GM04503 (cell line): ENCODE measurements around the gene PPFIA3.
"Not testable (repeated sequence)": the region's sequence is repeated elsewhere in the genome, so short reads cannot be mapped to it uniquely, and the experiment has no call there.

Source experiments
- DNase-seq: peaks from one replicate; pipeline ENCODE4 v3.0.0-alpha.2; 2012; ENCODE audit warnings: low read depth

The PPFIA3 gene

DNA sequence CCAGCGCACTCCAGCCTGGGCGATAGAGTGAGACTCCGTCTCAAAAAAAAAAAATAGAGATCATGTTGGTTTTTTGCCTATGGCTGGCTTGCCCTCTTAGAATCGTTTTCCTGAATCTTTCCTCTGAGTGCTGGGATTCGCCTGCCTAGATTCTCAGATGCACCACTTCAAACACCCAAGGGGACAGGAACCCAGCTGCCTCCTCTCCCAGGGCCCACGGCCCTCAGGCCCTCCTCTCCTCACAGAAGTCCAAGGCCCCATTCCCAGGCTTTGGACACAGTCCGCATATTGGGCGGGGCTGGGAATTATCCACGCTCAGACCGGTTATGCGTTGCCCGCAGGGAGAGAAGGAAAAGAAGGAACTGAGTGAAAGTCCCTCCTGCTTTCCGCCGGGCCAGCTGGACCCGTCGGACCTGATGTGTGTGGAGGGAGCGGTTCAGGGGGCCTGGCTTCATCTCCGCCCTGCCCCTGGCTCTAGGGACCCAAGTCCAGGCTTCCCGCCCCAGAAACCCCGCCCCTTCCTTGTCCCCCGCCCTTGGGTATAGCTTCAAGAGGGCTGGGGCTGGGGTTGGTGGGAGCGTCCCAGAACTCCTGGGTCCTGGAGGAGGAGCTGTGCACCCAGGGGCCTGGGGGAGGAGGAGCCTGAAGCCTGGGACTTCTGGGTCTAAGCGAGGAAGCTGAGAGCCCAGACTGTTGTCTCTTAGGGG, 5.8 kb downstream of the PPFIA3 start:
- no peak for DNase-seq

DNA sequence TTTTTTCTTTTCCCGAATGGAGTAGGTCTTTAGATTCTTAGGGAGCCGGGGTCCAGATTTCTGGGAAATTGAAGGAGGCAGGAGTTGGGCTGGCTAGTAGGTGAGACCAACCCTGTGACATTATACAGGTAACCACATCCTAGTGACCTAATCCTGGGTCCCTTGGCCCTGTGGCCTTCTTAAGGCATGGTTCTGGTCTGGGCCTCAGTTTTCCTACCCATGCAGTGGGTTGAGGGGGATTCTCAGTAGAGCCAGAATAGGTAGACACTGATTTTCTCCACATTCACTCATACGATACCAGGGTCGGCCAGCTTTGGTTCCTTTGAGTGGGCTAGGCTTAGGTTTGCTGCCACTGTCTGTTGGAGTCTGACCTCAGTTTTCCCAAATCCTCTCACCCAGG, 7.2 kb downstream of the PPFIA3 start:
- DNase-seq, result no peak

DNA sequence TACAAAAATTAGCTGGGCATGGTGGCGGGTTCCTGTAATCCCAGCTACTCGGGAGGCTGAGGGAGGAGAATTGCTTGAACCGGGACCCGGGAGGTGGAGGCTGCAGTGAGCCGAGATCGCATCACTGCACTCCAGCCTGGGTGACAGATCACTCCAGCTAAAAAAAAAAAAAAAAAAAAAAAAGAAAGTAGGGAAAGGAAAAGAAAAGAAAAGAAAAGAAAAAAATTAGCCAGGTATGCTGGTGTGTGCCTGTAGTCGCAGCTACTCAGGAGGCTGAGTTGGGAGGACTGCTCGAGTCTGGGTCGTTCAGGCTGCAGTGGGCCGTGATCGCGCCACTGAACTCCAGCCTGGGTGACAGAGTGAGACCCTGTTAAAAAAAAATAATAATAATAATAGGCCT, 7.9 kb downstream of the PPFIA3 start:
- not testable (repeated sequence) for DNase-seq

DNA sequence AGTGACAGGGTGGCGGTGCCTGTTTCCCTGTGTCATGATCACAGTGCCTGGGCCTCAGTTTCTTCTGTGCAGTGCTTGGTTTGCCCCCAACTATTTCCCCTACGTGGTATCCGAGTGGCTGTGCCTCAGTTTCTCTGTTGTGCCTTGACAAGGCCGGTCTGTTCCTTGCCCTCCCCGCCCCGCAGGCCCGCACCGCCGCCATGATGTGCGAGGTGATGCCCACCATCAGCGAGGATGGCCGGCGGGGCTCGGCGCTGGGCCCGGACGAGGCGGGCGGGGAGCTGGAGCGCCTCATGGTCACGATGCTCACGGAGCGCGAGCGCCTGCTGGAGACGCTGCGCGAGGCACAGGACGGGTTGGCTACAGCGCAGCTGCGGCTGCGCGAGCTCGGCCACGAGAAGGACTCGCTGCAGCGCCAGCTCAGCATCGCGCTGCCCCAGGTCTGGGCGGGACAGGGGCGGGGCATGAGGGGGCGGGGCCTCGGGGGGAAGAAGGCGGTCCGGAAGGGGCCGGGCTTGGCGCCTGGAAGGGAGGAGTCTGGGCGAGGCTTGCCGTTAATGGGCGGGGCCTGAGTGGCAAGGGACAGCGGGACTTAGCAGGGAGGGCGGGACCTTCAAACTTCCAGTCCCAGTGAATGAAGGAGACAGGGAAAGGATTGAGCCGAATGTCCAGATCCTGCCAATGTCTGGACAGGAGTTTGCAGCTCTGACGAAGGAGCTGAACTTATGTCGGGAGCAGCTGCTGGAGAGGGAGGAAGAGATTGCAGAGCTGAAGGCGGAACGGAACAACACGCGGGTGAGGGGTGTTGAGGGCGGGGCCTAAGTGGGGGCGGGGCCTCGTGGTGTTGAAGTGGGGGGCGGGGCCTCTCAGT, 8.6 kb downstream of the PPFIA3 start:
- DNase-seq, result peak; percentile 65

DNA sequence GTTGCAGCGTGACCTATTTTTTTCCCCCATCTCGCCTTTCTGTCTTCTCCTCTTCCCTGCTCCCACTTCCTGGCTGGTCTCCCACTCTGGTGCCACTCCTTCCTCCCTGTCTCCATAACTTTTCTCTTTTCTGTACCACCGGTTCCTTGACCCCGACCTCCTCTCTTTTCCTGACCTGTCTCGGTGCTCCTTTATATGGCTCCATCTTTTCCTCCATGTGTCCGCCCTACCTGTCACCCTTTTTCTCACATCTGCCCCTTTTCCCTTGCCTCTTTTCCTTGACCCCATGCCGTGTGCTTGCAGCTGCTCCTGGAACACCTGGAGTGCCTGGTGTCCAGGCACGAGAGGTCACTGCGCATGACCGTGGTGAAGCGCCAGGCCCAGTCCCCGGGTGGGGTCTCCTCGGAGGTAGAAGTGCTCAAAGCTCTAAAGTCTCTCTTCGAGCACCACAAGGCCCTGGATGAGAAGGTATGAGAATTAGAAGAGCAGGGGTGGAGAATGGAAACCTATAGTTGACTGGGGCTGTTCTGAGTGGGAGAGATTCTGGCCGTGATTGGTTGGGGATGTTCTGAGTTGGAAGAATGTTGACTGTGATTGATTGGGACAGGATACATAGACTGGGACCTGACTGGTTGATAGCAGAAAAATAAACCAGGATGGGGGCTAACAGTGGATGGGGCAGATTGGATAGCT, 9.3 kb downstream of the PPFIA3 start:
- DNase-seq, result no peak

DNA sequence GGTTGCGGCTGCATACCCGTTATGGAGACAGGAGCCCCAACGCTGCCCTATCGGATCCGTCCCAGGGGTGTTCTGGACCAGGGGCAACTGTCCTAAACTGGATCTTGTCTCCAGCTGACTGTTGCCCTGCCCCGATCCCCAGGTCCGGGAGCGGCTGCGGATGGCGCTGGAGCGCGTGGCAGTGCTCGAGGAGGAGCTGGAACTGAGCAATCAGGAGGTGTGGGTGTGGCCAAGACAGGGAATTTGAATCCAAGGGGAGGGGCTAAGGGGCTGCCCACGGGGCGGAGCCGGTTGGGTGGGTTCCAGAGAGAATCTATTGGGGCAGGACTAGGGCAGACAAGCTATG, 9.9 kb downstream of the PPFIA3 start:
- DNase-seq, result no peak

DNA sequence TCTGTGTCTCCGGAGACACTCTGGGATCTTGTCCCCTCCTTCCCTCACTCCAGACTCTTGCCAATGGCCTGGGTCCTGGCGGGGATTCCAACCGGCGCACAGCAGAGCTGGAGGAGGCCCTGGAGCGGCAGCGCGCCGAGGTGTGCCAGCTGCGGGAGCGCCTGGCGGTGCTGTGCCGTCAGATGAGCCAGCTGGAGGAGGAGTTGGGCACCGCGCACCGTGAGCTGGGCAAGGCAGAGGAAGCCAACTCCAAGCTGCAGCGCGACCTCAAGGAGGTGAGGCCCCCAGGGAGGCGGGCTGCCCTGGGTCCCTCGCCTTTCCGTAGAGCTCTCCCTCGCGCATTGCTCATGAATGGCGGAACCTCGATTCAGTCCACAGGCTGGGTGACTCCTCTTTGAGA, 11.0 kb downstream of the PPFIA3 start:
- no peak for DNase-seq

DNA sequence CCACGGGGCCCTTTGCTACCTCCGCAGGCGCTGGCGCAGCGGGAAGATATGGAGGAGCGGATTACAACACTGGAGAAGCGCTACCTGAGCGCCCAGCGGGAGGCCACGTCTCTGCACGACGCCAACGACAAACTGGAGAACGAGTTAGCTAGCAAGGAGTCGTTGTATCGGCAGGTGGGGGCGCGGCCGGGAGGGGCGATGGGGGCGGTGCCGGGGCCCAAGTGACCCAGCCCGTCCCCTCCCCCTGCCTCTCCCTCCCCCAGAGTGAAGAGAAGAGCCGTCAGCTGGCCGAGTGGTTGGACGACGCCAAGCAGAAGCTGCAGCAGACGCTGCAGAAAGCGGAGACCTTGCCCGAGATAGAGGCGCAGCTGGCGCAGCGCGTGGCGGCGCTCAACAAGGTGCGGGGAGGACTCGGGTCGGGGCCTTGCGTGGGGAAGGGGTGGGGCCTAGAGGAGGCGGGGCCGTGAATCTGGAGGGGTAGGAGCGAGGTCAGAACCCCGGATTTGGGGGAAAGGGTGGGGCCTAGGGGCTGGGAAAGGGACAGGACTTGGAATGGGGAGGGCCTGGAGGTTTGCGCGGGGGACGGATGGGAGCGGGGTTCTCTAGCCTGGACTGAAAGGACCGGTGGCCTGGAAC, 13.7 kb downstream of the PPFIA3 start:
- DNase-seq, result no peak

DNA sequence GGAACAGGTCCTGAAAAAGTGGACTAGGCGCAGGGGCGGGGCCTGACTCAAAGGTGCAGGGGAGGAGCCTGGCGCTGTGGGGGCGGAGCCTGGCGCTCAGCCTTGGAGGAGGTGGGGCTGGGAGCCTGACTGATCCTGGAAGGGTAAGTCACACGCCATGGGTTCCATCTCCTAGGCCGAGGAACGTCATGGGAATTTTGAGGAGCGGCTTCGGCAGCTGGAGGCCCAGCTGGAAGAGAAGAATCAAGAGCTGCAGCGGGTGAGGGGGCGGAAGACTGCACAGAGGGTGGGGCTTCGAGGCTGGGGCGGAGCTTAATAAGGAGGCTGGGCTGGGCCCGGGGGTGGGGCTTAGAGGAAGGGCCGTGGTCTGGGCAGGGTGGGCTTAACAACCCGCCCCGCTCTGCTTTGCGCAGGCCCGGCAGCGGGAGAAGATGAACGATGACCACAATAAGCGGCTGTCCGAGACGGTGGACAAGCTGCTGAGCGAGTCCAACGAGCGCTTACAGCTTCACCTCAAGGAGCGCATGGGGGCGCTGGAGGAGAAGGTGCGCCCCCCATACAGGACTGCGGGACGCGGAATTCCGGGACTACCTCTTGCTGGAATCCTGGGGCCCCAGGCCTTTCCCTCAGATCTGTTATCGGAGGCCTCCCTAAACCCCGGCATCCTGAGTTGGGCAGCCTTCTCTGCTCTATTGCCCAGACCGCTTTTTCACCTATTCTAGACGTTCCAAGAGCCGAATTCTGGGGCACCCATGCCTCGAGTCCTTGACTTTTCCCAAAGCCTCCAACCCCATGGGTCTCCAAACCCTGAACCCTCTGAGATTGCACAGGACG, 14.5 kb downstream of the PPFIA3 start:
- no peak for DNase-seq

- no peak for DNase-seq
Measured at GRCh38 chr19:49135686-49136085, 16.3 kb downstream of the PPFIA3 start.

DNA sequence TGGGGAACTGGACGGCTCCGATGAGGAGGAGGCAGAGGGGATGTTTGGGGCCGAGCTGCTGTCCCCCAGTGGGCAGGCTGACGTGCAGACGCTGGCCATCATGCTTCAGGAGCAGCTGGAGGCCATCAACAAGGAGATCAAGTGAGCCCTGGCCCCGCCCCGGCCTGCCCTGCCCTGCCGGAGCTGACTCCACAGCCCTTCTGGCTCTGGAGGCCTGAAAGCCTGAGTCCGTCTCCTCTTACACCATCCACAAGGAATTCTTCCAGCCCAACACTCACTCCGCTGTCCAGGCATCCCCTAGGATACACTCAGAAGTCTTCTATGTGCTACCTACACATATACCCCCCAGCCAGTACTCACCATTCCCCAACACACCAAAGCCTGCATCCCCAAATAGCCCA, 17.4 kb downstream of the PPFIA3 start:
- DNase-seq, result peak; percentile 42

GRCh38 chr19:49140951-49141350, 21.6 kb downstream of the PPFIA3 start:
- no peak for DNase-seq

GRCh38 chr19:49141352-49141751, 22.0 kb downstream of the PPFIA3 start:
- no peak for DNase-seq

- DNase-seq, result peak; percentile 68
Measured at GRCh38 chr19:49142866-49143335, 23.6 kb downstream of the PPFIA3 start.

GRCh38 chr19:49145573-49146407, 26.4 kb downstream of the PPFIA3 start:
- no peak for DNase-seq

DNA sequence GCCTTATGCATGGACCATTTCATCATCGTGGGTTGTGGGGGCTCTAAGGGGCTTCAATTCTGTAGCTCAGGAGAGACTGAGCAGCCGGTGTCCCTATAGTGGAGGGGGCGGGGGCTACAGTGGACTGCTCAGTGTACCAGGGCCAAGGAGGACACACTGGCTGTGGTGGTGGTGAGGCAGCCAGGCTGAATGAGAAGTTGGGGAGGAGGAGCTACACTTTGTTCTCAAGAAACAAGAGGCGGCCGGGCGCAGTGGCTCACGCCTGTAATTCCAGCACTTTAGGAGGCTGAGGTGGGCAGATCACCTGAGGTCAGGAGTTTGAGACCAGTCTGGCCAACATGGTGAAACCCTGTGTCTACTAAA, 27.0 kb downstream of the PPFIA3 start:
- DNase-seq, result not testable (repeated sequence)

DNA sequence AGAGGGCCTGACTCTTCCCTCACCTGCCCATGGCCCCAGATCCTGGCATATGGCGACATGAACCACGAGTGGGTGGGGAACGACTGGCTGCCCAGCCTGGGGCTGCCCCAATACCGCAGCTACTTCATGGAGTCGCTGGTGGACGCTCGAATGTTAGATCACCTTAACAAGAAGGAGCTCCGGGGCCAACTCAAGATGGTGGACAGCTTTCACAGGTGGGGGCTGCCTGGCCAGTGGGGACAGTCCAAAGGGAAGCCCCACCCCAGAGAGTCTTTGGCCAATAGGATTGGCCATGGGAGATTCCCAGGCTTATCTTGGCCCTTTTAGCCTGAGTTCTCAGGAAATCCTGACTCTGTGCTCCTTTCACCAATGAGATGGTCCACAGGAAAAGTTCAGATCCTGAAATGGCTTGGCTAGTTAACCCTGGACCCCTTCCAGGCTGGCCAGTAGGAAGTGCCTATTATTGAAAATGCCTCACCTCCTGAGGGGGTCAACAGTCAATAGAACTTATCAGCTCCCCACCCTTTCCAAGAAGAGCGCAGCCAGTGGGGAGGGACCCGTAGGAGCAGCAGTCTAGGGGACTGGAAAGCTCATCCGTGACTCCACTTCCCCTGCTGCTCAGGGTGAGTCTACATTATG, 28.8 kb downstream of the PPFIA3 start:
- DNase-seq, result no peak

DNA sequence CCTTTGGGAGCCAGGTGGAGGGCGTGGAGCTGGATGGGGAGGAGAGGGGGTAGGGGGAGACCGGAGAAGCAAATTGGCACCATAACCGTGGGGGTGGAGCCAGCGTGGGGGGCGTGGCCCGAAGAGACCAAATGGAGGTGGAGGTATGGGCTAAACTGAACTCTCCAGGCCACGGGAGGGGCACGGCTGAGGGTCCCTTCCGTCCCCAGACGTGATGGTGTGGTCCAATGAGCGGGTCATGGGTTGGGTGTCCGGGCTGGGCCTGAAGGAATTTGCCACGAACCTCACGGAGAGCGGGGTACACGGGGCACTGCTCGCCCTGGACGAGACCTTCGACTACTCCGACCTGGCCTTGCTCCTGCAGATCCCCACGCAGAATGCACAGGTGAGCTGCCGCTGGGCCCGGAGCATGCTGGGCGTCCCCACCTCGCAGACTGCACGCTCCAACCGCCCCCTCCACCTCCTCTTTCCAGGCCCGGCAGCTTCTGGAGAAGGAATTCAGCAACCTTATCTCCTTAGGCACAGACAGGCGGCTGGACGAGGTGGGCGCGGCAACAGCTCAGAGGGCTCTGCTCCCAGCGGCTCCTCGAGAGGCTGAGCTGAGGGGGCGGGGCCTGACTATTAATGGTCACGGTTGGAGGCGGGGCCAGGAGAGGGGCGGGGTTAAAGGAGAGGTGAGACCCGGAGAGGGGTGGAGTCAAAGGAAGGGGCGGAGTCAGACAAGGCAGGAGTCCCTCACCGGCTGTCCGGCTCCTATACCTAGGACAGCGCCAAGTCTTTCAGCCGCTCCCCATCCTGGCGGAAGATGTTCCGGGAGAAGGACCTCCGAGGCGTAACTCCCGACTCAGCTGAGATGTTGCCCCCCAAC, 29.7 kb downstream of the PPFIA3 start:
- peak; percentile 33 for DNase-seq

- peak; percentile 32 for DNase-seq
Measured at GRCh38 chr19:49149652-49150105, 30.3 kb downstream of the PPFIA3 start.
